ENCODE measurements around the gene BTBD18. TPM values are rescaled to one million over a fixed set of nuclear protein-coding genes. Genes with fewer than 3 reads are reported as not detected.

BTBD18 gene
- total and polyA plus RNA-seq, 10 of the 15 experiments (the other 5 are each of a cell fraction or from before 2014, with no cell fraction given): 0.05 to 0.58 (median 0.19) TPM; not detected in 6

GRCh38 chr11:57791321-57792059 lies 39.9 kb upstream of the BTBD18 start:
- POLR2A ChIA-PET: interaction anchor here (0.9 to 2.9 kb wide), 7 partner anchors 12 to 83 kb away, joined by 3 to 12 read pairs (median 5); partner anchors contain the start of gene SELENOH
- WGBS (ENCODE audit: insufficient coverage, insufficient replicate concordance, low lambda C conversion rate, missing lambda C conversion rate): 93% methylated on average over 22 of the region's 22 CpGs
- peak overlapping the region; percentile 34; the same call in 1 of the 2 replicates for H3K4me3 ChIP-seq
- H3K4me2 ChIP-seq (ENCODE audit: control insufficient read depth, insufficient read depth): peak overlapping the region; percentile 58
- BruUV-seq (replicated peaks): TSS peak; percentile 92
- no peak overlapping the region for H2AFZ ChIP-seq (ENCODE audit: control insufficient read depth, low read depth, low read length)
- H3K4me1 ChIP-seq (ENCODE audit: control insufficient read depth, insufficient read depth, low read length): peaks cover 42% of the 10 kb centered on the region
- FAIRE-seq (no peak), ATAC-seq (no peak; the same call in 2 of the 3 replicates), DNase-seq (ENCODE audit: low read depth, low spot score) (no peak)
- H3K9me3 ChIP-seq (replicated peaks; ENCODE audit: control insufficient read depth, insufficient read depth, low read length): no peaks in the 10 kb centered on the region
- H3K27ac ChIP-seq (ENCODE audit: control insufficient read depth, insufficient read depth): peak overlapping the region; percentile 52
- CTCF ChIA-PET: interaction anchor here (1.2 to 2.1 kb wide), 4 partner anchors 10 to 40 kb away, joined by 4 to 9 read pairs (median 7); partner anchors contain the start of genes BTBD18 and CTNND1
- peaks cover 4 to 8% of the 10 kb centered on the region in 2 experiments; a peak in 3 of 4 replicates for H3K36me3 ChIP-seq (ENCODE audit: control insufficient read depth in 2 of 2, insufficient read depth in 2 of 2, low read length in 1 of 2)
- intact Hi-C loops (cut with micrococcal nuclease; ENCODE audit: unreplicated experiment): loop anchor here (2.0 kb wide), 2 partner anchors 29 to 125 kb away; no protein-coding TSS in a partner anchor
- H3K27me3 ChIP-seq (replicated peaks in 1 of 2; ENCODE audit: control insufficient read depth in 2 of 2, insufficient read depth in 2 of 2, low read length in 1 of 2): no peaks in the 10 kb centered on the region
- TF ChIP-seq EED (IDR thresholded peaks at IDR 0.05; ENCODE audit: low read depth): no peak
- TF ChIP-seq SPI1 (IDR thresholded peaks at IDR 0.05; ENCODE audit: borderline replicate concordance, insufficient read depth, low read depth, low read length): peak; percentile 63; the same call in 1 of the 2 replicates
- SMC1A ChIA-PET (ENCODE audit: uncharacterized antibody, unreplicated experiment): interaction anchor here (0.9 to 13.0 kb wide), 5 partner anchors 9 to 721 kb away, joined by 3 to 197 read pairs (median 5); partner anchors contain the start of gene CTNND1
- H3K9ac ChIP-seq (ENCODE audit: control insufficient read depth, insufficient read depth, low read length): no peak overlapping the region
- no peaks in the 10 kb centered on the region for H4K20me1 ChIP-seq (ENCODE audit: control insufficient read depth, insufficient read depth)
- H3K79me2 ChIP-seq (ENCODE audit: control insufficient read depth, insufficient read depth, low read length): peaks cover 70% of the 10 kb centered on the region
- RAD21 ChIA-PET (ENCODE audit: unreplicated experiment): interaction anchor here (1.3 to 3.4 kb wide), 2 partner anchors 9 to 28 kb away, joined by 9 to 26 read pairs; partner anchors contain the start of gene CTNND1
- in situ Hi-C loops (cut with MboI): no loop called here

- Histone ChIP-seq H3K9ac (ENCODE audit: control insufficient read depth, insufficient read depth, low read length) (no peak overlapping the region; the same call in 1 of the 2 replicates), H3K79me2 (ENCODE audit: control insufficient read depth, insufficient read depth, low read length) (peaks cover 84% of the 10 kb centered on the region), H3K9me3 (replicated peaks; ENCODE audit: control insufficient read depth, insufficient read depth, low read length) (no peaks in the 10 kb centered on the region), H3K4me1 (ENCODE audit: control insufficient read depth, insufficient read depth, low read length) (peaks cover 61% of the 10 kb centered on the region), H3K4me3 (no peak overlapping the region), H4K20me1 (ENCODE audit: control insufficient read depth, insufficient read depth) (no peaks in the 10 kb centered on the region), H3K4me2 (ENCODE audit: control insufficient read depth, insufficient read depth) (0 out of 2 replicates have a peak overlapping the region, but pooled peaks have one; percentile 77), H3K27me3 (replicated peaks in 1 of 2; ENCODE audit: control insufficient read depth in 2 of 2, insufficient read depth in 2 of 2, low read length in 1 of 2) (no peaks in the 10 kb centered on the region), H2AFZ (ENCODE audit: control insufficient read depth, low read depth, low read length) (no peak overlapping the region), H3K27ac (ENCODE audit: control insufficient read depth, insufficient read depth) (peak overlapping the region; percentile 78; the same call in 1 of the 2 replicates), H3K36me3 (ENCODE audit: control insufficient read depth in 2 of 2, insufficient read depth in 2 of 2, low read length in 1 of 2) (peaks cover 2 to 7% of the 10 kb centered on the region in 2 experiments; a peak in 2 of 4 replicates)
- SMC1A ChIA-PET (ENCODE audit: uncharacterized antibody, unreplicated experiment): interaction anchor here (0.6 to 13.0 kb wide), 6 partner anchors 10 to 47 kb away, joined by 3 to 197 read pairs (median 10); partner anchors contain the start of genes CTNND1 and SELENOH
- no peak for DNase-seq (ENCODE audit: low read depth, low spot score)
- BruUV-seq (replicated peaks): no TSS peak
- no peak for ATAC-seq
- RAD21 ChIA-PET (ENCODE audit: unreplicated experiment): interaction anchor here (1.0 to 6.2 kb wide), 6 partner anchors 10 to 144 kb away, joined by 3 to 73 read pairs (median 4); partner anchors contain the start of gene CTNND1
- FAIRE-seq: no peak
- in situ Hi-C loops (cut with MboI): no loop called here
- POLR2A ChIA-PET: interaction anchor here (0.8 to 2.6 kb wide), 7 partner anchors 9 to 27 kb away, joined by 3 to 12 read pairs (median 6); partner anchors contain the start of gene CTNND1
- intact Hi-C loops (cut with micrococcal nuclease; ENCODE audit: unreplicated experiment): loop anchor here (10.0 kb wide), 1 partner anchor 224 kb away; the partner anchor contains the start of gene UBE2L6
- CTCF ChIA-PET: interaction anchor here (1.1 to 6.3 kb wide), 5 partner anchors 10 to 37 kb away, joined by 4 to 62 read pairs (median 15); partner anchors contain the start of genes BTBD18 and CTNND1
- TF ChIP-seq RAD51 (IDR thresholded peaks at IDR 0.05): no peak
- no peak for TF ChIP-seq CREB1 (IDR thresholded peaks at IDR 0.05; ENCODE audit: low read depth)
- TF ChIP-seq RELB (IDR thresholded peaks at IDR 0.05; ENCODE audit: low read depth): 0 out of 2 replicates have a peak, but pooled peaks have one; percentile 10
- TF ChIP-seq PKNOX1 (IDR thresholded peaks at IDR 0.05): no peak
- TF ChIP-seq ETV6 (conservative IDR thresholded peaks at IDR 0.05 in 1 of 2, IDR thresholded peaks at IDR 0.05 in 1 of 2; ENCODE audit: borderline replicate concordance in 1 of 2, low read depth in 1 of 2): no peak
- no peak for TF ChIP-seq SREBF1 (IDR thresholded peaks at IDR 0.05; ENCODE audit: low read length)
- TF ChIP-seq NR2C2 (IDR thresholded peaks at IDR 0.05; ENCODE audit: borderline replicate concordance, control insufficient read depth, insufficient read length, low read depth): no peak
- 0 out of 2 replicates have a peak, but pooled peaks have one; percentile 2 for TF ChIP-seq DPF2 (IDR thresholded peaks at IDR 0.05)
- no peak for TF ChIP-seq ESRRA (IDR thresholded peaks at IDR 0.05; ENCODE audit: low read length)
- TF ChIP-seq IKZF1 (conservative IDR thresholded peaks at IDR 0.05): peak; percentile 24
Measured at GRCh38 chr11:57788703-57789088, 37.1 kb upstream of the BTBD18 start.
